ENCODE measurements around the gene DENND6B.

DNA sequence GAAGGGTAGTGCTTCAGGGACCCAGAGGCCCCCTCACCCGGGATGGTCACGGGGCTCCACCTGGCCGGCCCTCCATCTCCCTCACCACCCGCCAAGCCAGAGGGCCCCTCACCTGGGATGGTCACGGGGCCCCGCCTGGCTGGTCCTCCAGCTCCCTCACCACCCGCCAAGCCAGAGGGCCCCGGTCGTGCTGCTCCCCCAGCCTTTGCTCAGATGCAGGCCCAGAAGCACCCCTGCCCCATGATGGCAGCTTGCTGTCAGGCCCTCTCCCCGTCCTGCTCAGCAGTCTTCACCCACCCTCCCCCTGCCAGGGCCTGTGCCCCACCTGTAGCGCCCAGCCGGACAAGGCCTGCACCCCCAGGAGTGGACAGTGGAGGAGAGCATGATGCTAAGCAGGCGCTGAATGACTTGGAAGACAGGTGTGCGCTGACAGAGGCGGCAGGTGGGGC, 7.3 kb downstream of the DENND6B start:
- TF ChIP-seq, protein P1, sequence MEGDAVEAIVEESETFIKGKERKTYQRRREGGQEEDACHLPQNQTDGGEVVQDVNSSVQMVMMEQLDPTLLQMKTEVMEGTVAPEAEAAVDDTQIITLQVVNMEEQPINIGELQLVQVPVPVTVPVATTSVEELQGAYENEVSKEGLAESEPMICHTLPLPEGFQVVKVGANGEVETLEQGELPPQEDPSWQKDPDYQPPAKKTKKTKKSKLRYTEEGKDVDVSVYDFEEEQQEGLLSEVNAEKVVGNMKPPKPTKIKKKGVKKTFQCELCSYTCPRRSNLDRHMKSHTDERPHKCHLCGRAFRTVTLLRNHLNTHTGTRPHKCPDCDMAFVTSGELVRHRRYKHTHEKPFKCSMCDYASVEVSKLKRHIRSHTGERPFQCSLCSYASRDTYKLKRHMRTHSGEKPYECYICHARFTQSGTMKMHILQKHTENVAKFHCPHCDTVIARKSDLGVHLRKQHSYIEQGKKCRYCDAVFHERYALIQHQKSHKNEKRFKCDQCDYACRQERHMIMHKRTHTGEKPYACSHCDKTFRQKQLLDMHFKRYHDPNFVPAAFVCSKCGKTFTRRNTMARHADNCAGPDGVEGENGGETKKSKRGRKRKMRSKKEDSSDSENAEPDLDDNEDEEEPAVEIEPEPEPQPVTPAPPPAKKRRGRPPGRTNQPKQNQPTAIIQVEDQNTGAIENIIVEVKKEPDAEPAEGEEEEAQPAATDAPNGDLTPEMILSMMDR (IDR thresholded peaks at IDR 0.05): no peak
- no peak for TF ChIP-seq POLR2A (IDR thresholded peaks at IDR 0.05)
